Astrocyte of the spinal cord (primary cell): Measurements from ENCODE around the gene YWHAE.

Source experiments
- DNase-seq: peaks from one replicate; pipeline ENCODE4 v3.0.0; 2011; ENCODE audit warnings: low read depth, low spot score
- H3K4me3 ChIP-seq: 2 replicates; pipeline ENCODE4 v1.5.1; 2011; ENCODE audit warnings: low read depth, mild to moderate bottlenecking, low read length, moderate library complexity
- in situ Hi-C: cut with HindIII; loops from 2 replicates; pipeline ENCODE4 v1.10.0; 2017; ENCODE audit warnings: low sequenced_read_pairs
- TF ChIP-seq, protein P1 (sequence below): IDR thresholded peaks from 2 replicates; pipeline ENCODE4 v1.5.1; 2012; ENCODE audit warnings: low read depth, mild to moderate bottlenecking, low read length, inconsistent platforms

The YWHAE gene

DNA sequence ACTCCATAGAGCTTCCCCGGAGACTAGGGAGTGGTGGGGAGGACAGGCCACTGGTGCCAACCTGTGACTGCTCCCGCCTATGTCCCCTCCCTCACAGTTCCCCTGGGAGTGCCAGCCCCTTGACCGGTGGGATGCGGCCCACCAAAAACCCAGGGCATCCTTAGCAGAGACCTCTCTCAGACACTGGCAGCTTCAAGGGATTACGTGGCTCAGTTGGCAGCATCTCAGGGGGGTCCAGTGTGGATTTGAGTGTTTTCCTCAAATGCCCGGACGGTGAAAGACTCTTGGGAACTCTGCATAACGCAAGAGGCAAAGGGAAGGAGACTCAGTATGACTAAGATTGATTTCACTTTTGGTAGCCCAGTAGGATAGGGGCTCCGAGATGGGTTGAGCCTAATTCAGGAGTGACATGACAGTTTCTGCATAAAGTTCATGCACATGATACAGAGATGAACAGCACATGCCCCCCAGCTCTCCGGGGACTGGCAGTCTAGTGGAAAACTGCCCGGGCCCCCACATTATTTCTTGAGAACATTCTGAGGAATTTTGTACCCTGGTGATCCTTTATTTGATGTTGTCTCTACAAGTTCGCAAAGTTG is 70.2 kb downstream of the YWHAE start:
- H3K4me3 ChIP-seq: no peak overlapping the region
- DNase-seq: no peak
- in situ Hi-C loops: no loop called here
- TF ChIP-seq, protein P1, sequence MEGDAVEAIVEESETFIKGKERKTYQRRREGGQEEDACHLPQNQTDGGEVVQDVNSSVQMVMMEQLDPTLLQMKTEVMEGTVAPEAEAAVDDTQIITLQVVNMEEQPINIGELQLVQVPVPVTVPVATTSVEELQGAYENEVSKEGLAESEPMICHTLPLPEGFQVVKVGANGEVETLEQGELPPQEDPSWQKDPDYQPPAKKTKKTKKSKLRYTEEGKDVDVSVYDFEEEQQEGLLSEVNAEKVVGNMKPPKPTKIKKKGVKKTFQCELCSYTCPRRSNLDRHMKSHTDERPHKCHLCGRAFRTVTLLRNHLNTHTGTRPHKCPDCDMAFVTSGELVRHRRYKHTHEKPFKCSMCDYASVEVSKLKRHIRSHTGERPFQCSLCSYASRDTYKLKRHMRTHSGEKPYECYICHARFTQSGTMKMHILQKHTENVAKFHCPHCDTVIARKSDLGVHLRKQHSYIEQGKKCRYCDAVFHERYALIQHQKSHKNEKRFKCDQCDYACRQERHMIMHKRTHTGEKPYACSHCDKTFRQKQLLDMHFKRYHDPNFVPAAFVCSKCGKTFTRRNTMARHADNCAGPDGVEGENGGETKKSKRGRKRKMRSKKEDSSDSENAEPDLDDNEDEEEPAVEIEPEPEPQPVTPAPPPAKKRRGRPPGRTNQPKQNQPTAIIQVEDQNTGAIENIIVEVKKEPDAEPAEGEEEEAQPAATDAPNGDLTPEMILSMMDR: no peak

DNA sequence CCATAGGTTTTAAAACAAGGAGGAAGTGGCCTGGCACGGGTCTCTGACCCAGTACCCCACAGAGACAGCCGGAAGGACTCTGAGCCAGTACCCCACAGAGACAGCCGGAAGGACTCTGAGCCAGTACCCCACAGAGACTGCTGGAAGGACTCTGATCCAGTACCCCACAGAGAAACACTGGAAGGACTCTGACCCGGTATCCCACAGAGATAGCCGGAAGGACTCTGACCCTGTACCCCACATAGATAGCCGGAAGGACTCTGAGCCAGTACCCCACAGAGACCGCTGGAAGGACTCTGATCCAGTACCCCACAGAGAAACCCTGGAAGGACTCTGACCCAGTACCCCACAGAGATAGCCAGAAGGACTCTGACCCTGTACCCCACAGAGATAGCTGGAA is 71.6 kb downstream of the YWHAE start:
- H3K4me3 ChIP-seq: no peak overlapping the region
- DNase-seq: no peak
- in situ Hi-C loops: no loop called here
- TF ChIP-seq, protein P1: no peak

DNA sequence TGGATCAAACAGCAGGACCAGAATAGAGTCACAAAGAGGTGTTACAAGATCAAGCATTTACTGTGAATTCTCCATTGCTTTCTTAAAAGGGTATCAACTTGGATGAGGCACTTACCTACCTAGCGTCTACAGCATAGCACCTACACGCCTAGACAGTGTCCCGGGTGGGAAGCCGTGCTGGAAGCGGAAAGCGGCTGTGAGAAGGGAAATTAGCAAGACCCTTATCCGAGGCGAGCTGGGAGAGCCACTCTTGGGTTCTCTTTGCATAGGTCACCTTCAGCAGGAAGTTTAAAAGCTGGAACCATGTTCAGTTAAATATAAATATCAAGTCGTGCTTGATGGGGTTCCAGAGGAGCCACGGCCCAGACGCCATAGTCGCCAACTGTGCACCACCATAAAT is 74.3 kb downstream of the YWHAE start:
- in situ Hi-C loops: no loop called here
- TF ChIP-seq, protein P1: no peak
- no peak for DNase-seq
- H3K4me3 ChIP-seq: no peak overlapping the region

DNA sequence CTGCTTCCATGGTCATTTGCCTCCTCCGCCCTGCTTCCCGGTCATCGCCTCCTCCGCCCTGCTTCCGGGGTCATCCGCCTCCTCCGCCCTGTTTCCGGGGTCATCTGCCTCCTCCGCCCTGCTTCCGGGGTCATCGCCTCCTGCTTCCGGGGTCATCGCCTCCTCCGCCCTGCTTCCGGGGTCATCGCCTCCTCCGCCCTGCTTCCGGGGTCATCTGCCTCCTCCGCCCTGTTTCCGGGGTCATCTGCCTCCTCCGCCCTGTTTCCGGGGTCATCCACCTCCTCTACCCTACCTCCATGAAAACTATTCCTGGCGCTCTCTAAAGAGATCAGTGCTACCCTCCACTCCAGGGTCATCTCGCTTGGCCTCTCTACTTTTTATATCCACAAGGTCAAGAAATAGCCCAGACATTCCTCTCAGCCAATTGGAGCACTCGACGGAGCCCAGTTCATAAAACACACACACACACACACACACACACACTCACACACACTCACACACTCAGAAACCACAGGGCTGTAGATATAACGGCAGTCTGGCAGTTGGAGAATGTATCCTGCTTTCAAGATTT is 75.7 kb downstream of the YWHAE start:
- in situ Hi-C loops: no loop called here
- no peak overlapping the region for H3K4me3 ChIP-seq
- no peak for DNase-seq

DNA sequence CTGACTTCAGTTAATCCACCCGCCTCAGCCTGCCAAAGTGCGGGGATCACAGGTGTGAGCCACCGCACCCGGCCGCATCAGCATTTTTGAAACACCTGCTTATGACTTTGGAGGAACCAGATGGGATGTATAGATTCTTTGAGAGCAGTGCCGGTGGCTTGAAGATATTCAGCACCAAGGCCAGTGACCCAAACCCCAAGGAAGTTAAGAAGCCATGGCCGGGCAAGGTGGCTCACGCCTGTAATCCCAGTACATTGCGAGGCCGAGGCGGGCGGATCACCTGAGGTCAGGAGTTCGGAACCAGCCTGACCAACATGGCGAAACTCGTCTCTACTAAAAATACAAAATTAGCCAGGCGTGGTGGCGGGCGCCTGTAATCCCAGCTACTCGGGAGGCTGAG is 76.7 kb downstream of the YWHAE start:
- no peak overlapping the region for H3K4me3 ChIP-seq
- DNase-seq: no peak
- in situ Hi-C loops: no loop called here
- TF ChIP-seq, protein P1: no peak

More for the DNA sequence above, 75.7 kb downstream of the YWHAE start:
- TF ChIP-seq, protein P1: no peak

DNA sequence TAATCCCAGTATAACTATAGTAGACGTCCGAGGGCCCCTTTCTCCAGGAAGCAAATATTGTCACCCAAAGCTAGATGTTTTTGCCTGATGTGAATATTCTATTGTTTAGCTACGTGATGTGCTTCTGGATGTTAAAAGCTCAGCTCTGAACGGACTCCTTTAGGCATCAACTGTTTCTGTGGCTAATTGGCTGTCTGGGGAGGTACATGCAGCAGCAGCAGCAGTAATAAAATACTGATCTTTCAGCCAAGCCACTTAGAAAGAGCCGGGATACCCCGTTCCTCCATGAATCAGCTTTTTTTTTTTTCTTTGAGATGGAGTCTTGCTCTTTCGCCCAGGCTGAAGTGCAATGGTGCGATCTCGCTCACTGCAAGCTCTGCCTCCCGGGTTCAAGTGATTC is 77.5 kb downstream of the YWHAE start:
- in situ Hi-C loops: no loop called here
- no peak for DNase-seq
- H3K4me3 ChIP-seq: no peak overlapping the region
- TF ChIP-seq, protein P1: no peak

DNA sequence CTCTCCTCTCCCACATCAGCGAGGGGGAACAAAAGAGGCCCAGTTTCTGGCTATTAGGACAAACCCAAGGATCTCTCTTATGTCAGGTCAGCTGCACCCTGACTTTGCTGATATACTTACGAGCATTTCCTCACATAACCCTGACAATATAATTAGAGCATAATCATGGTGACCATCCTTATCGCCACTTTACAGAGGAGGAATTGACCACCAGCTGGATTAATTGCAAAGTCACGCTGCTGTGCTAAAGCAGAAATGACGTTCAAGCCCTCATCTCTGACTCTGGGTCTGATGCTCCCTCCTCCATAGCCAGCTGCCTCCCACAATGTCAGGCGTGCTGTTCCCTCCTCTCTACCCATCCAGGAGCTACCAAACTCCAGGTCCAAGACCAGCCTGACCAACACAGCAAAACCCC is 78.0 kb downstream of the YWHAE start:
- no peak for DNase-seq
- TF ChIP-seq, protein P1: no peak
- in situ Hi-C loops: no loop called here

More for the DNA sequence above, 78.0 kb downstream of the YWHAE start:
- H3K4me3 ChIP-seq: no peak overlapping the region
